H1 (cell line): ENCODE measurements around the gene TENT4A. TPM values are rescaled to one million over a fixed set of nuclear protein-coding genes. Genes with fewer than 3 reads are reported as not detected.

Experiments
- BRCA1 ChIP-seq: IDR thresholded peaks from 2 replicates; pipeline ENCODE4 v1.6.1; 2012; ENCODE audit warnings: low read depth, low read length, improper control_type of control experiment
- CEBPB ChIP-seq: IDR thresholded peaks from 2 replicates; pipeline ENCODE4 v1.6.1; 2012; ENCODE audit warnings: low read depth, low read length
- FOSL1 ChIP-seq: IDR thresholded peaks from 2 replicates; pipeline ENCODE4 v1.6.1; 2011; ENCODE audit warnings: mild to moderate bottlenecking, low read depth, low read length, moderate library complexity; ENCODE audit not compliant: insufficient read depth
- HDAC6 ChIP-seq: IDR thresholded peaks from one replicate; pipeline ENCODE4 v1.7.1; 2012; ENCODE audit warnings: low read depth, mild to moderate bottlenecking, inconsistent platforms, low read length, moderate library complexity
- RBBP5 ChIP-seq: IDR thresholded peaks from 2 replicates; pipeline ENCODE4 v1.7.1; 2012; ENCODE audit warnings: low read depth, mild to moderate bottlenecking, inconsistent platforms, low read length, moderate library complexity, borderline replicate concordance
- SAP30 ChIP-seq: fragments of 300-600 bp; sonication (generic); IDR thresholded peaks from 2 replicates; pipeline ENCODE4 v1.7.1; 2012; ENCODE audit warnings: low read length, moderate library complexity, mild to moderate bottlenecking, inconsistent platforms; ENCODE audit not compliant: insufficient read depth, insufficient replicate concordance
- TAF7 ChIP-seq: optimal IDR thresholded peaks from 2 replicates; pipeline ENCODE3; 2011; ENCODE audit warnings: low read depth, mild to moderate bottlenecking, inconsistent platforms, low read length, moderate library complexity, borderline replicate concordance
- polyA plus RNA-seq, 7 experiments: library from polyadenylated mRNA; depleted of rRNA in 3 of 7; stranded (reverse) in 5 of 7; unstranded in 2 of 7; fragments of >200 nt in 5 of 7; fragments of 200-250 nt in 2 of 7; gene quantifications; 1 replicate in 5 of 7; 2 replicates in 1 of 7; 4 replicates in 1 of 7; pipeline versions ENCODE4 v1.2.1 to v1.2.3, GENCODE V29; 2011 to 2013; ENCODE audit warnings: missing spikeins in 2 of 7, mixed read lengths in 2 of 7
- total RNA-seq: library from RNA; stranded (reverse); fragmentation: NEBNext Ultra II Directional; extraction: Animal tissue kit (Norgen Biotek cat#: 25700); gene quantifications from 2 replicates; pipeline ENCODE4 v1.2.1, GENCODE V29; 2021
- TF ChIP-seq, protein P1 (sequence below): IDR thresholded peaks from 2 replicates; pipeline ENCODE4 v1.6.1; 2012; ENCODE audit warnings: inconsistent platforms

TENT4A gene
- total and polyA plus RNA-seq, 2 of the 8 experiments (the other 6 are each of a cell fraction or from before 2014, with no cell fraction given): 8.9 to 25.1 TPM

DNA sequence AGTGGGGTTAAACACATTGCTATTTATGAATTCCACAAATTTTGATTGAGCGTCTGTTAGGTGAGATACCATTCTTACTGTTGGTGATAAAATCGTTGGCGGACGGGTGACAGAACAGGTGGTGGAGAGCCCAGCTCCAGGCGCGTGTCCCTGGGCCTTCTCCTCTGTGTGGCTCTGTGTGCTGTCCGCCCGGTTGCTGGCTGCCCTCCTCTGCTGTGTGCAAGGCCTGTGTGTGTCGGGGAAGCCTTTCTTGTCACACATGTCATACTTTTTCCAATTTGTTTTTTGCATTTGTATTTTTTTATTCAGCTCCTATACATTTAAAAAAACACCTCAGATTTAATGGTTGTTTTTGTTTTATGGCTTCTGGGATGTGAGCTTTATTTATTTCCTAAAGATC, 33.9 kb downstream of the TENT4A start (continued):
- no peak for TF ChIP-seq RBBP5
- no peak for TF ChIP-seq FOSL1
- no peak for TF ChIP-seq CEBPB
- TF ChIP-seq SAP30: no peak
- TF ChIP-seq, protein P1, sequence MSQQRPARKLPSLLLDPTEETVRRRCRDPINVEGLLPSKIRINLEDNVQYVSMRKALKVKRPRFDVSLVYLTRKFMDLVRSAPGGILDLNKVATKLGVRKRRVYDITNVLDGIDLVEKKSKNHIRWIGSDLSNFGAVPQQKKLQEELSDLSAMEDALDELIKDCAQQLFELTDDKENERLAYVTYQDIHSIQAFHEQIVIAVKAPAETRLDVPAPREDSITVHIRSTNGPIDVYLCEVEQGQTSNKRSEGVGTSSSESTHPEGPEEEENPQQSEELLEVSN: no peak
- TF ChIP-seq BRCA1: no peak
- TF ChIP-seq TAF7: no peak
- TF ChIP-seq HDAC6: no peak
